GM21576 (cell line): ENCODE results near the gene PAGE2B.
A peak's percentile ranks its signal among the peaks of the same experiment; 100 is the strongest.
"Not testable (repeated sequence)": the region's sequence is repeated elsewhere in the genome, so short reads cannot be mapped to it uniquely, and the experiment has no call there.

Source experiments
- ATAC-seq: cut with Tn5 transposase; IDR thresholded peaks from one replicate; pipeline ENCODE4 v1.9.1; 2021; ENCODE audit warnings: mild to moderate bottlenecking, moderate library complexity; ENCODE audit not compliant: unreplicated experiment

Gene PAGE2B, protein sequence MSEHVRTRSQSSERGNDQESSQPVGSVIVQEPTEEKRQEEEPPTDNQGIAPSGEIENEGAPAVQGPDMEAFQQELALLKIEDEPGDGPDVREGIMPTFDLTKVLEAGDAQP

DNA sequence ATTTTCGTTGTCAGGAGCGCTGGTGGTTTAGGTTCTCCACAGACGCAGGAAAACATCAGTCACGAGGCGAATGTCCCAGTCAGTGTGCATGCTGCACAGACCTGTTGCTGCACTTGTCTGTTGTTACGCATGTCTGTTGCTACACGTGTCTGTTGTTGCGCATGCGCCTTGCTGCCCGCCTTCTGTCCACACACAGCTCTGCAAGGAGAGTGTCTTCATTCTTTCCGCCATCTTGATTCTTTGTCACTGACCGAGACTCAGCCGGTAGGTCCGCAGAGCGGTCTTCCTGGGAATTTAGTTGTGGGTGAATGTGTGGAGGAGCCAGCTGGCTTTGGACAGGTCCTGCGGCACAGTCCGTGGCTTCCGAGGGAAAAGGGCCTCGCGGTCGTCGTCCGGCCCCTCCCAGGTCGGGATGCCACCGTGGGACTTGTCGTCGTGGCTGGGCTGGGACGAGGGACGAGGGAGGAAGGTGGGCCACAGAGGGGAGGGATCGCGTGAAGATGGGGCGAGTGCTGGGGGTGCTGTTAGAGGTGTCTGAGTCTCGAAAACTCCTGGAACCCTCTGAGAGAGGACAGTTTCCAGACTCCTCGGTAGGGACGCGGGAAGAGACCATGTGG, at the start of gene PAGE2B:
PAGE2B (plus strand) TSS at position 180 of the 617 bp plus-strand sequence. CDS start 1,012 bp downstream, outside the sequence.
- ATAC-seq, result no peak

DNA sequence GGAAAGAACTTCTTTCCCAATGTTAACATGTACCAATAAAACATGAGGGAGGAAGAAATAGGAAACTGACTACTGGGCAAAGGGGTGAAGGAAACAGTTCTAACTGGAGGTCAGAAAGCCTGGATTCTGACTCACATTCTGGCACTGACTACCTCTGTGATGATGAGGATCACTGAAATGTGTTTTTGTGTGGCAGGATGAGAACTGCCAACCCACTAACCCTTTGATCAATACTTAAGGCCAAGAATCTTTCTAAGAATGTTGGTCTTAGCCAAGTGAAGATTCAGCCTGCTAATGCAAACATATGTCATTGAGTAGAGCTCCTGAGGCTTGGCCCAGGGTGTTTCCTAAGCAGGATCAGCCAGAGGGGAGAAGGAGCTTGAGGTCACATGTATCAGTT, 48.7 kb upstream of the PAGE2B start:
- no peak for ATAC-seq

- ATAC-seq, result no peak
Observed at GRCh38 chrX:55026840-55027239, 48.0 kb upstream of the PAGE2B start.

GRCh38 chrX:55028040-55028439, 46.8 kb upstream of the PAGE2B start:
- no peak for ATAC-seq

- ATAC-seq, result no peak
Observed at GRCh38 chrX:55028611-55029010, 46.2 kb upstream of the PAGE2B start.

- no peak for ATAC-seq
Observed at GRCh38 chrX:55029291-55029690, 45.5 kb upstream of the PAGE2B start.

GRCh38 chrX:55030271-55031205, 44.3 kb upstream of the PAGE2B start, which contains the start of gene ALAS2:
TSS of gene ALAS2 (minus strand) at chrX:55030977. CDS start at chrX:55026000, 4,977 bp downstream.
- no peak for ATAC-seq

GRCh38 chrX:55033429-55033828, 41.4 kb upstream of the PAGE2B start:
- no peak for ATAC-seq

DNA sequence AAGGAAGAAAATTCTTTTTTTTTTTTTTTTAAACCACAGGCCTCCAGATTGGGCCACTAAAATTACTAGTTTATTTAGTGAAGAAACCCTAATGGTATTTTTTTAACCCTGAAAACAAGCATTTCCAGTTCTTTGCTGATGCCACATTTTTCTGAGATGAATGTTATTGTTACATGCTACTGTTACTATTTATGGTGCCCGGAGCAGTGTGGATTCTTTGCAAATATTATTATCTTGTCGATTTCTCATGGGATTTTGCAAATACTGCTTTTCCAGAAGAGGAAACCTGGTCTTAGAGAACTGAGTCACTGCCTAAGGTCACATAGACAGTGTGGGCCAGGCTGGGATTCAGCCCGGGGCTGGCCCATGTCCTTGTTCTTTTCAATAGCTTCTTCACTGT, 35.4 kb upstream of the PAGE2B start:
- no peak for ATAC-seq

GRCh38 chrX:55041514-55041913, 33.3 kb upstream of the PAGE2B start:
- ATAC-seq, result no peak

DNA sequence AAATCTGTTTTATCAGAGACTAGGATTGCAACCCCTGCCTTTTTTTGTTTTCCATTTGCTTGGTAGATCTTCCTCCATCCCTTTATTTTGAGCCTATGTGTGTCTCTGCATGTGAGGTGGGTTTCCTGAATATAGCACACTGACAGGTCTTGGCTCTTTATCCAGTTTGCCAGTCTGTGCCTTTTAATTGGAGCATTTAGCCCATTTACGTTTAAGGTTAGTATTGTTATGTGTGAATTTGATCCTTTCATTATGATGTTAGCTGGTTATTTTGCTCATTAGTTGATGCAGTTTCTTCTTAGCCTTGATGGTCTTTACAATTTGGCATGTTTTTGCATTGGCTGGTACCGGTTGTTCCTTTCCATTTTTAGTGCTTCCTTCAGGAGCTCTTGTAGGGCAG, 24.2 kb upstream of the PAGE2B start:
- not testable (repeated sequence) for ATAC-seq

DNA sequence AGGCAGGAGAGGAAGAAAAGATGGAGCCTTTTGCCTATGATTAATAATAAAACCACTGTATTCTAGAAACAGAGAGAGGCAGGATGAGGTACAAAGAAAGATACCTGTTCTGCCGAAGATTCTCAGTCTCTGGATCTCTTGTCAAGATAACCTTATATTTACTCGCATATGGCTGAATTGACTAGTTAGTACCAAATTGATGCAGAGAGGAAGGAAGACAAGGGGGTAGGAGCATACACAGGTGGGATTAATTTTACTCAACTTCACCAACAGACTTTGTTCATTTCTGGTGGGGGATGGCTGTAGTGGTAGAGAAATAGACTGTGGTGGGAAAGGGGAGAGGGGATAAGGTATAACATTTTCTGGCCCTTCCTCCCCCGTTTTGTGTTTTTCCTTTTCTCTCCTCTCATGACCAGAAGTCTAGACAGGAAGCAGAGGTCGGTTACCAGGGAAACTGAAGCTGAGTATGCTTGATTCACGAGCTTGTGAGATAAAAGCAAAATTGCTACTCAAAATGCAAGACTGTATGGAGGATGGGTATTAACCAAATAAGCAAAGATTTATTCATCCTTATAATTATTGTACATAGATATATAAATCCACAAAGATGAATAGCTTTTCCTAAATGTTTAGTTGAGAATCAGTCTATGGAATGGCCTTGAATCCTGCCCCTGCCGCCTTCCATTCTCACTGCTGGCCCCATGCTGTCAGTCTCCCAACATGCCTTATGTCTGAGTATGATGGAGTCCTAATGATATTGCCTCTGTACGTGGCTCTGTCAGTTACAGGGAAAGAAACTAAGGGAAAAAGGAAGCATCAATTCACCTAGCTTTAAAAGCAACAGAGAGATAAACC, 17.8 kb upstream of the PAGE2B start:
- no peak for ATAC-seq

DNA sequence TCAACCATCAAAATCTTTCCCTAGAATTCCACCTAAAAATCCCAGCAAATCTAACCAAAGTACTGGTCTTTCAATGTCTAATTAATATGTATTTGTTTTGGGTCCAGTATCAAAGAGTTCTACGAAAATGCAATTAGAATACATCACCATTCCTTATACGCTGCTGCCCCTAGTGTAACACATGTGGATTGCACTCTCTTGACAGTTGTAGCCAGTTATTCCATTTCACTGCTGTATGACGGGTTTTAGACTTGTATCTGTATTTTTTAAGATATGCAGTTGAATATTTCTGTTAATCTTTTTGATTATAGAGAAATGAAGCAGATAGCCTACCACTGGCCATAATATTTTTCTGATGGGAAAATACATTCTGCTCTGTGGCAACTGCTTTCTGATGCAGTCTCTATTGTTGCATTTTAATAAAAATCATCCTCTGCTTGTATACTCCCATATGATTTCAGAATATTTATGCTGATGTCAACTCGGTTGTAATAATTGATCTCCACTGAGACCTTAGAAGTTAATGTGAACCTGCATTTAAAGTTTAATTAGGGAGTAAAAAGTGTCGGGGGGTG, 17.1 kb upstream of the PAGE2B start:
- peak; percentile 64 for ATAC-seq

DNA sequence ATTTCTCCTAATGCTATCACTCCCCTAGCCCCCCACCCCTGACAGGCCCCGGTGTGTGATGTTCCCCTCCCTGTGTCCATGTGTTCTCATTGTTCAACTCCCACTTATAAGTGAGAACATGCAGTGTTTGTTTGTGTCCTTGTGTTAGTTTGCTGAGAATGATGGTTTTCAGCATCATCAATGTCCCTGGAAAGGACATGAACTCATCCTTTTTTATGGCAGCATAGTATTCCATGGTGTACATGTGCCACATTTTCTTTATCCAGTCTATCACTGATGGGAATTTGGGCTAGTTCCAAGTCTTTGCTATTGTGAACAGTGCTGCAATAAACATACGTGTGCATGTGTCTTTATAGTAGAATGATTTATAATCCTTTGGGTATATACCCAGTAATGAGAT, 7.7 kb upstream of the PAGE2B start:
- ATAC-seq, result not testable (repeated sequence)

DNA sequence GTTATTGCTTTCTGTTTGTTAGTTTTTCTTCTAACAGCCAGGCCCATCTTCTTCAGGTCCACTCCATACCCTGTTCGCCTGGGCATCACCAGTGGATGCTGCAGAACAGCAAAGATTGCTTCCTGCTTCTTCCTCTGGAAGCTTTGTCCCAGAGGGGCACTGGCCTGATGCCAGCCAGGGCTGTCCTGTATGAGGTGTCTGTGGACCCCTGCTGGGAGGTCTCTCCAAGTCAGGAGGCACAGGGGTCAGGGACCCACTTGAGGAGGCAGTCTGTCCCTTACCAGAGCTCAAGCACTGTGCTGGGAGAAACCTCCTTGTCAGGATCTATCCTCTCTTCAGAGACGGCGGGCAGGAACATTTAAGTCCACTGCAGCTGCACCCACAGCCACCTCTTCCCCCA, 2.5 kb upstream of the PAGE2B start:
- no peak for ATAC-seq

GRCh38 chrX:55088795-55089489, 14.1 kb downstream of the PAGE2B start, which contains the start of gene PAGE2:
TSS of gene PAGE2 (plus strand) at chrX:55089018. CDS start at chrX:55090021, 1,003 bp downstream.
- no peak for ATAC-seq

- ATAC-seq, result no peak
Observed at GRCh38 chrX:55098691-55099090, 23.9 kb downstream of the PAGE2B start.

DNA sequence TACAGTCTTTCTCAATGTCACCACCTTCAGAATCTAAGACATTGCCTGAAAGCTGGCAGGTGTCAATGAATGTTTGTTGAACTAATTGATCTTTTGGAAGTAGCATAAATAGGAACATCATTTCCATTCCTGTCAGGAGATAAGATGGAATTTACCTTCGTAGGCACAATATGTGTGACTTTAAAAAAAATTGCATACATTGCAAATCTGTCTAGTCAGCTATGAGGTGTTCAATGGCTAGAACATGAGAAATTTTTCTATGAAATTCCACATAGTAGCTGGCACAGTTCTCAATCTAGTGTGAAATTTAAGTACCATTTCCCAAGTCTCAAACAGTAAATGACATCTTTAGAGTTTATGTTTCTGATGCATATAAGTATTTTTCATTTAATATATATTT, 24.3 kb downstream of the PAGE2B start:
- no peak for ATAC-seq

- no peak for ATAC-seq
Observed at GRCh38 chrX:55102754-55103153, 27.9 kb downstream of the PAGE2B start.

DNA sequence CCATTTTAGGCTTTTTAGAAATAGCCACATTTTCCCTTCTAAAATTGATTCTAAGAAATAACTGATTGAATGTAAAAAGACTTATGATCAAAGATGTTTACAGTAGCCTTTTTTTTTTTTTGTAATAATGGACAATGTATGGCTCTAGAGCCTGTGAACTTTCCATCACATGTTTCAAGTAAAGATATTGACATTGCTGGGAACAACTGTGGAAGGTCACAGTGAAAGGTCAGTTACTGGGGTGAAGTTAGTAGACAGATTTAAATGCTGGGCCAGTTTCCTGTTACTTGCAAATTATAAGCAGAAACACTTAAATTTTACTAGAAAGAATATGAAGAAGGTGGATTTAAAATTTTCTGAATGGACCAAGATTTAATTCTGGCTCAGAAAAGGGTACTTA, 32.4 kb downstream of the PAGE2B start:
- no peak for ATAC-seq
